GM12878 (cell line): ENCODE measurements around the gene GNA15. TPM values are rescaled to one million over a fixed set of nuclear protein-coding genes. Genes with fewer than 3 reads are reported as not detected.

Experiments used
- ATF2 ChIP-seq: IDR thresholded peaks from 2 replicates; pipeline ENCODE4 v1.6.1; 2012; ENCODE audit warnings: low read length, inconsistent platforms
- CHD2 ChIP-seq: IDR thresholded peaks from 2 replicates; pipeline ENCODE4 v1.6.1; 2011; ENCODE audit warnings: low read depth, low read length, improper control_type of control experiment, borderline replicate concordance
- CTCF ChIP-seq, 3 experiments: IDR thresholded peaks in 2 of 3; conservative IDR thresholded peaks in 1 of 3; 2 replicates each; pipeline ENCODE4 v1.5.1; 2011; ENCODE audit warnings: low read depth in 3 of 3, low read length in 3 of 3, mild to moderate bottlenecking in 3 of 3, control low read depth in 2 of 3, moderate library complexity in 2 of 3, inconsistent platforms in 1 of 3, mixed read lengths in 1 of 3; ENCODE audit not compliant: control insufficient read depth in 2 of 3, insufficient read depth in 1 of 3; ENCODE audit errors: extremely low read depth in 1 of 3
- IKZF2 ChIP-seq, 2 experiments: fragments of 450-650 bp; IDR thresholded peaks; 2 replicates each; pipeline ENCODE4 v1.6.1; 2017; ENCODE audit warnings: mild to moderate bottlenecking in 2 of 2, moderate library complexity in 2 of 2
- MEF2B ChIP-seq: fragments of 450-650 bp; IDR thresholded peaks from 2 replicates; pipeline ENCODE4 v1.6.1; 2018; ENCODE audit warnings: mild to moderate bottlenecking, moderate library complexity; ENCODE audit not compliant: partially characterized antibody, poor library complexity, severe bottlenecking
- NFYB ChIP-seq: IDR thresholded peaks from 2 replicates; pipeline ENCODE4 v1.6.1; 2011; ENCODE audit warnings: low read depth, mild to moderate bottlenecking, low read length, improper control_type of control experiment, moderate library complexity; ENCODE audit not compliant: insufficient read depth
- PKNOX1 ChIP-seq: fragments of 450-650 bp; IDR thresholded peaks from 2 replicates; pipeline ENCODE4 v1.6.1; 2016; ENCODE audit warnings: mild to moderate bottlenecking
- POLR2A ChIP-seq: IDR thresholded peaks from 2 replicates; pipeline ENCODE4 v1.6.1; 2011; ENCODE audit warnings: low read depth, mild to moderate bottlenecking, low read length
- PRDM15 ChIP-seq: fragments of 450-650 bp; formaldehyde crosslinking; IDR thresholded peaks from 2 replicates; pipeline ENCODE4 v1.4.0; 2020; ENCODE audit warnings: mild to moderate bottlenecking, moderate library complexity
- REST ChIP-seq: IDR thresholded peaks from 2 replicates; pipeline ENCODE4 v1.6.1; 2012; ENCODE audit warnings: mild to moderate bottlenecking, low read depth, low read length
- RUNX3 ChIP-seq: IDR thresholded peaks from 2 replicates; pipeline ENCODE4 v1.6.1; 2012; ENCODE audit warnings: low read length, inconsistent platforms
- SMAD1 ChIP-seq: fragments of 450-650 bp; IDR thresholded peaks from 2 replicates; pipeline ENCODE4 v1.6.1; 2018; ENCODE audit warnings: mild to moderate bottlenecking, low read depth; ENCODE audit not compliant: partially characterized antibody
- SMC3 ChIP-seq: IDR thresholded peaks from 2 replicates; pipeline ENCODE4 v1.6.1; 2011; ENCODE audit warnings: low read length, improper control_type of control experiment, borderline replicate concordance
- USF2 ChIP-seq: IDR thresholded peaks from 2 replicates; pipeline ENCODE4 v1.6.1; 2011; ENCODE audit warnings: low read depth, low read length, improper control_type of control experiment, borderline replicate concordance
- WRNIP1 ChIP-seq: IDR thresholded peaks from 2 replicates; pipeline ENCODE4 v1.6.1; 2011; ENCODE audit warnings: low read depth, low read length, improper control_type of control experiment, borderline replicate concordance
- polyA plus RNA-seq, 11 experiments: library from polyadenylated mRNA; depleted of rRNA in 4 of 11; unstranded in 6 of 11; stranded (reverse) in 5 of 11; fragments of >200 nt; fragmentation: Nextera tagmentation in 4 of 11; fragmentation: Illumina TruSeq in 1 of 11; extraction: Ambion mirVana in 4 of 11; extraction: Trizol in 1 of 11; gene quantifications; 1 replicate in 1 of 11; 2 replicates in 10 of 11; pipeline versions ENCODE4 v1.2.1 to v1.2.3, GENCODE V29; 2011 to 2016; ENCODE audit warnings: inconsistent platforms in 2 of 11, missing spikeins in 2 of 11, low read depth in 1 of 11
- total RNA-seq, 4 experiments: library from RNA; depleted of rRNA in 3 of 4; stranded (reverse); fragments of >200 nt in 3 of 4; fragmentation: Illumina TruSeq in 1 of 4; extraction: Trizol in 1 of 4; gene quantifications; 2 replicates each; pipeline versions ENCODE4 v1.2.1 to v1.2.3, GENCODE V29; 2013 to 2021

Gene GNA15
- total and polyA plus RNA-seq, 10 of the 15 experiments (the other 5 are each of a cell fraction or from before 2014, with no cell fraction given): 0.42 to 18.0 (median 9.4) TPM

GRCh38 chr19:3175781-3176714 is 40.2 kb downstream of the GNA15 start (continued):
- TF ChIP-seq NFYB (no peak), WRNIP1 (no peak), PRDM15 (no peak), CHD2 (0 out of 2 replicates have a peak, but pooled peaks have one; percentile 25), USF2 (no peak), SMC3 (no peak), ATF2 (no peak), MEF2B (peak; percentile 94), IKZF2 (IDR thresholded peaks at IDR 0.05) (peak; percentile 34 to 46; a peak in 3 of 4 replicates), SMAD1 (peak; percentile 50), POLR2A (peak; percentile 5; the same call in 1 of the 2 replicates), CTCF (IDR thresholded peaks at IDR 0.05 in 2 of 3, conservative IDR thresholded peaks at IDR 0.05 in 1 of 3; ENCODE audit: control insufficient read depth in 2 of 3, extremely low read depth in 1 of 3, insufficient read depth in 1 of 3, low read depth in 3 of 3, low read length in 3 of 3) (no peak), REST (no peak), RUNX3 (no peak), PKNOX1 (no peak)
